Neural cell (in vitro differentiated cells): ENCODE measurements around the gene FOXQ1. TPM values are rescaled to one million over a fixed set of nuclear protein-coding genes. Genes with fewer than 3 reads are reported as not detected.

Experiments
- H2AFZ ChIP-seq: fragments of 200-600, 300-800 bp; sonication (generic), shearing (Covaris generic); 2 replicates; pipeline ENCODE4 v1.6.0; 2014; ENCODE audit warnings: low read depth, mild to moderate bottlenecking, antibody characterized with exemption, low read length, moderate library complexity
- H3F3A ChIP-seq: fragments of 200-600 bp; shearing (Covaris generic); 2 replicates; pipeline ENCODE4 v1.6.1; 2016; ENCODE audit warnings: mild to moderate bottlenecking, moderate library complexity, mixed read lengths, antibody characterized with exemption, low read length; ENCODE audit not compliant: insufficient read depth, poor library complexity, severe bottlenecking
- H3K27ac ChIP-seq: fragments of 200-600, 300-800 bp; sonication (generic), shearing (Covaris generic); 2 replicates; pipeline ENCODE4 v1.5.1; 2014; ENCODE audit warnings: mild to moderate bottlenecking, low read length, moderate library complexity
- H3K27me3 ChIP-seq: fragments of 300-800, 200-600 bp; sonication (generic), shearing (Covaris generic); 2 replicates; pipeline ENCODE4 v1.6.0; 2014; ENCODE audit warnings: mild to moderate bottlenecking, low read depth, low read length, moderate library complexity; ENCODE audit not compliant: insufficient read depth
- H3K36me3 ChIP-seq: fragments of 300-800, 200-600 bp; sonication (generic), shearing (Covaris generic); 2 replicates; pipeline ENCODE4 v1.5.1; 2014; ENCODE audit warnings: mild to moderate bottlenecking, antibody characterized with exemption, low read length, moderate library complexity; ENCODE audit not compliant: insufficient read depth
- H3K4me2 ChIP-seq: fragments of 300-800, 200-600 bp; sonication (generic), shearing (Covaris generic); 2 replicates; pipeline ENCODE4 v1.6.0; 2014; ENCODE audit warnings: mild to moderate bottlenecking, low read length
- H3K4me3 ChIP-seq: fragments of 300-800, 200-600 bp; sonication (generic), shearing (Covaris generic); 2 replicates; pipeline ENCODE4 v1.5.1; 2014; ENCODE audit warnings: mild to moderate bottlenecking, low read length, moderate library complexity
- H3K79me2 ChIP-seq: fragments of 200-600 bp; shearing (Covaris generic); replicated peaks from 2 replicates; pipeline ENCODE4 v1.6.0; 2014; ENCODE audit warnings: mild to moderate bottlenecking, low read length, moderate library complexity; ENCODE audit not compliant: insufficient read depth
- H3K9ac ChIP-seq: fragments of 300-800, 200-600 bp; sonication (generic), shearing (Covaris generic); 2 replicates; pipeline ENCODE4 v1.6.1; 2016; ENCODE audit warnings: mild to moderate bottlenecking, low read length, mixed read lengths
- H3K9me2 ChIP-seq: fragments of 200-600 bp; shearing (Covaris generic); 2 replicates; pipeline ENCODE4 v1.6.1; 2016; ENCODE audit warnings: mild to moderate bottlenecking, low read length, mixed read lengths; ENCODE audit not compliant: insufficient read depth
- H3K9me3 ChIP-seq: fragments of 200-600, 300-800 bp; sonication (generic), shearing (Covaris generic); 2 replicates; pipeline ENCODE4 v1.6.1; 2016; ENCODE audit warnings: mild to moderate bottlenecking, mixed run types, low read length, moderate library complexity, mixed read lengths
- H4K20me1 ChIP-seq: fragments of 200-600 bp; shearing (Covaris generic); 2 replicates; pipeline ENCODE4 v1.6.1; 2016; ENCODE audit warnings: mild to moderate bottlenecking, mixed run types; ENCODE audit not compliant: insufficient read depth
- CTCF ChIP-seq: fragments of 450-650 bp; IDR thresholded peaks from 2 replicates; pipeline ENCODE4 v1.5.1; 2014; ENCODE audit warnings: antibody characterized with exemption, mild to moderate bottlenecking, moderate library complexity; ENCODE audit not compliant: poor library complexity, severe bottlenecking
- EP300 ChIP-seq: fragments of 450-650 bp; conservative IDR thresholded peaks from 2 replicates; pipeline ENCODE4 v1.6.1; 2014; ENCODE audit warnings: antibody characterized with exemption, mild to moderate bottlenecking, moderate library complexity; ENCODE audit not compliant: poor library complexity, severe bottlenecking
- EZH2 ChIP-seq: fragments of 200-600, 300-800 bp; shearing (Covaris generic), sonication (generic); IDR thresholded peaks from 2 replicates; pipeline ENCODE4 v1.6.1; 2014; ENCODE audit warnings: antibody characterized with exemption, low read length, borderline replicate concordance, mild to moderate bottlenecking; ENCODE audit not compliant: insufficient read depth, poor library complexity, severe bottlenecking
- MXI1 ChIP-seq: fragments of 450-650 bp; conservative IDR thresholded peaks from 2 replicates; pipeline ENCODE4 v1.6.1; 2014; ENCODE audit warnings: antibody characterized with exemption, mild to moderate bottlenecking; ENCODE audit not compliant: poor library complexity, severe bottlenecking
- POLR2AphosphoS5 ChIP-seq: IDR thresholded peaks from 2 replicates; pipeline ENCODE4 v1.6.1; 2012
- RAD21 ChIP-seq: fragments of 450-650 bp; conservative IDR thresholded peaks from 2 replicates; pipeline ENCODE4 v1.6.1; 2014; ENCODE audit warnings: antibody characterized with exemption, mild to moderate bottlenecking, moderate library complexity
- TAF1 ChIP-seq: IDR thresholded peaks from 2 replicates; pipeline ENCODE4 v1.6.1; 2012; ENCODE audit warnings: low read depth
- polyA plus RNA-seq: library from polyadenylated mRNA; depleted of rRNA; stranded (reverse); fragments of >200 nt; gene quantifications from 2 replicates; pipeline ENCODE4 v1.2.3, GENCODE V29; 2014

Gene FOXQ1
- polyA plus RNA-seq, 1 donor from 2014 or later, result not detected

GRCh38 chr6:1363729-1364572, 52.1 kb downstream of the FOXQ1 start:
- Histone ChIP-seq H3K4me3 (no peak overlapping the region), H3K27ac (no peak overlapping the region), H3K9me3 (no peaks in the 10 kb centered on the region), H2AFZ (no peak overlapping the region), H3K9ac (no peak overlapping the region), H3K36me3 (no peaks in the 10 kb centered on the region), H3K27me3 (no peaks in the 10 kb centered on the region), H3K79me2 (no peaks in the 10 kb centered on the region), H3K4me2 (no peak overlapping the region), H3F3A (no peaks in the 10 kb centered on the region), H3K9me2 (no peaks in the 10 kb centered on the region), H4K20me1 (no peaks in the 10 kb centered on the region)
- TF ChIP-seq POLR2AphosphoS5 (no peak), CTCF (no peak), RAD21 (no peak), TAF1 (no peak), EZH2 (no peak), MXI1 (no peak), EP300 (no peak)

Other genes starting within 250 kb of the FOXQ1 start
- gene FOXF2, start 77.5 kb downstream of the FOXQ1 start, polyA plus RNA-seq, result not detected in 2 replicates